Measurements from ENCODE around the gene GHRH.

DNA sequence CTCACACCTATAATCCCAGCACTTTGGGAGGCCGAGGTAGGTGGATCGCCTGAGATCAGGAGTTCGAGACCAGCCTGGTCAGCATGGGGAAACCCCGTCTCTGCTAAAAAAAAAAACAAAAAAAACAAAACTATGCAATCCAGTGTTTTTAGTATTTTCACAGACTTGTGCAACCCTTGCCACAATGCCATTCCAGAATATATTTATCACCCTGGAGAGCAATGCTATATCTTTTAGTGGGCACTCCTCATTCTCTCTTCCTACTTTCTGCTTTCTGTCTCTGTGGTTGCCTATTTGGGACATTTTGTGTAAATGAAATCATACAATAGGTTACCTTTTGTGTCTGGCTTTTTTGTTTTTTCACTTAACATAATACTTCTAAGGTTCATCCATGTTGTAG lies 43.2 kb downstream of the GHRH start:
- TF ChIP-seq, protein P1, sequence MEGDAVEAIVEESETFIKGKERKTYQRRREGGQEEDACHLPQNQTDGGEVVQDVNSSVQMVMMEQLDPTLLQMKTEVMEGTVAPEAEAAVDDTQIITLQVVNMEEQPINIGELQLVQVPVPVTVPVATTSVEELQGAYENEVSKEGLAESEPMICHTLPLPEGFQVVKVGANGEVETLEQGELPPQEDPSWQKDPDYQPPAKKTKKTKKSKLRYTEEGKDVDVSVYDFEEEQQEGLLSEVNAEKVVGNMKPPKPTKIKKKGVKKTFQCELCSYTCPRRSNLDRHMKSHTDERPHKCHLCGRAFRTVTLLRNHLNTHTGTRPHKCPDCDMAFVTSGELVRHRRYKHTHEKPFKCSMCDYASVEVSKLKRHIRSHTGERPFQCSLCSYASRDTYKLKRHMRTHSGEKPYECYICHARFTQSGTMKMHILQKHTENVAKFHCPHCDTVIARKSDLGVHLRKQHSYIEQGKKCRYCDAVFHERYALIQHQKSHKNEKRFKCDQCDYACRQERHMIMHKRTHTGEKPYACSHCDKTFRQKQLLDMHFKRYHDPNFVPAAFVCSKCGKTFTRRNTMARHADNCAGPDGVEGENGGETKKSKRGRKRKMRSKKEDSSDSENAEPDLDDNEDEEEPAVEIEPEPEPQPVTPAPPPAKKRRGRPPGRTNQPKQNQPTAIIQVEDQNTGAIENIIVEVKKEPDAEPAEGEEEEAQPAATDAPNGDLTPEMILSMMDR (IDR thresholded peaks at IDR 0.05), result no peak
- TF ChIP-seq POLR2AphosphoS5 (IDR thresholded peaks at IDR 0.05), result no peak
- TF ChIP-seq POLR2A (IDR thresholded peaks at IDR 0.05), result no peak
- TF ChIP-seq EP300 (IDR thresholded peaks at IDR 0.05), result no peak

All from stomach (tissue), 4 donors.